Measurements from ENCODE around the gene TRAF2.

Gene TRAF2

GRCh38 chr9:136875155-136875554 lies 11.2 kb upstream of the TRAF2 start:
- H3F3A ChIP-seq (ENCODE audit: insufficient read depth, low read length): no peaks in the 10 kb centered on the region
- no peak overlapping the region for H3K4me2 ChIP-seq (ENCODE audit: low read length)
- H3K79me2 ChIP-seq (ENCODE audit: insufficient read depth, low read length): no peaks in the 10 kb centered on the region
- H3K4me3 ChIP-seq (ENCODE audit: low read depth, low read length, poor library complexity, severe bottlenecking): no peak overlapping the region
- no peaks in the 10 kb centered on the region for H4K20me1 ChIP-seq (ENCODE audit: insufficient read depth, low read length)
- no peak overlapping the region for H3K27ac ChIP-seq (ENCODE audit: low read depth, low read length, poor library complexity, severe bottlenecking)
- H2AFZ ChIP-seq (ENCODE audit: low read length): no peak overlapping the region
- TF ChIP-seq CTCF (IDR thresholded peaks at IDR 0.05; ENCODE audit: low read length) (no peak), EZH2 (IDR thresholded peaks at IDR 0.05; ENCODE audit: borderline replicate concordance, low read length) (no peak)
- H3K9me3 ChIP-seq (ENCODE audit: low read length): peaks cover 7% of the 10 kb centered on the region; the same call in 1 of the 2 replicates
- no peaks in the 10 kb centered on the region for H3K36me3 ChIP-seq (ENCODE audit: insufficient read depth, low read length)
- H3K9ac ChIP-seq (ENCODE audit: low read length): no peak overlapping the region
- no peaks in the 10 kb centered on the region for H3K9me2 ChIP-seq (ENCODE audit: low read depth, low read length)
- no peaks in the 10 kb centered on the region for H3K4me1 ChIP-seq (ENCODE audit: insufficient read depth, low read length, severe bottlenecking)
- H3K27me3 ChIP-seq (ENCODE audit: insufficient read depth, low read length): 0 out of 2 replicates have a peak, but pooled peaks cover 6% of the 10 kb centered on the region

- H3K27me3 ChIP-seq (ENCODE audit: insufficient read depth, low read length): 0 out of 2 replicates have a peak, but pooled peaks cover 6% of the 10 kb centered on the region
- no peaks in the 10 kb centered on the region for H3K9me2 ChIP-seq (ENCODE audit: low read depth, low read length)
- peaks cover 3% of the 10 kb centered on the region; the same call in 1 of the 2 replicates for H3K9me3 ChIP-seq (ENCODE audit: low read length)
- no peaks in the 10 kb centered on the region for H4K20me1 ChIP-seq (ENCODE audit: insufficient read depth, low read length)
- no peak overlapping the region for H3K27ac ChIP-seq (ENCODE audit: low read depth, low read length, poor library complexity, severe bottlenecking)
- H3F3A ChIP-seq (ENCODE audit: insufficient read depth, low read length): no peaks in the 10 kb centered on the region
- no peaks in the 10 kb centered on the region for H3K79me2 ChIP-seq (ENCODE audit: insufficient read depth, low read length)
- H3K4me2 ChIP-seq (ENCODE audit: low read length): no peak overlapping the region
- TF ChIP-seq CTCF (IDR thresholded peaks at IDR 0.05; ENCODE audit: low read length): no peak
- TF ChIP-seq EZH2 (IDR thresholded peaks at IDR 0.05; ENCODE audit: borderline replicate concordance, low read length): no peak
- no peak overlapping the region for H2AFZ ChIP-seq (ENCODE audit: low read length)
- H3K9ac ChIP-seq (ENCODE audit: low read length): no peak overlapping the region
- H3K36me3 ChIP-seq (ENCODE audit: insufficient read depth, low read length): no peaks in the 10 kb centered on the region
- no peaks in the 10 kb centered on the region for H3K4me1 ChIP-seq (ENCODE audit: insufficient read depth, low read length, severe bottlenecking)
- no peak overlapping the region for H3K4me3 ChIP-seq (ENCODE audit: low read depth, low read length, poor library complexity, severe bottlenecking)
These were observed 9.8 kb upstream of the TRAF2 start for GRCh38 chr9:136876476-136876875.

GRCh38 chr9:136880651-136881050 lies 5.7 kb upstream of the TRAF2 start:
- Histone ChIP-seq H3K36me3 (ENCODE audit: insufficient read depth, low read length) (no peaks in the 10 kb centered on the region), H3F3A (ENCODE audit: insufficient read depth, low read length) (no peaks in the 10 kb centered on the region), H4K20me1 (ENCODE audit: insufficient read depth, low read length) (no peaks in the 10 kb centered on the region), H3K79me2 (ENCODE audit: insufficient read depth, low read length) (no peaks in the 10 kb centered on the region), H3K4me2 (ENCODE audit: low read length) (no peak overlapping the region), H3K27ac (ENCODE audit: low read depth, low read length, poor library complexity, severe bottlenecking) (no peak overlapping the region), H3K4me3 (ENCODE audit: low read depth, low read length, poor library complexity, severe bottlenecking) (no peak overlapping the region), H3K9ac (ENCODE audit: low read length) (no peak overlapping the region), H2AFZ (ENCODE audit: low read length) (no peak overlapping the region), H3K4me1 (ENCODE audit: insufficient read depth, low read length, severe bottlenecking) (peaks cover 9% of the 10 kb centered on the region), H3K27me3 (ENCODE audit: insufficient read depth, low read length) (0 out of 2 replicates have a peak, but pooled peaks cover 6% of the 10 kb centered on the region), H3K9me3 (ENCODE audit: low read length) (no peaks in the 10 kb centered on the region), H3K9me2 (ENCODE audit: low read depth, low read length) (no peaks in the 10 kb centered on the region)
- no peak for TF ChIP-seq CTCF (IDR thresholded peaks at IDR 0.05; ENCODE audit: low read length)
- TF ChIP-seq EZH2 (IDR thresholded peaks at IDR 0.05; ENCODE audit: borderline replicate concordance, low read length): no peak
